MCF 10A (cell line): ENCODE measurements around the gene NCOA7. TPM values are rescaled to one million over a fixed set of nuclear protein-coding genes. Genes with fewer than 3 reads are reported as not detected.

Source experiments
- BruUV-seq: library from RNA; stranded (reverse); fragments of 400-500 nt; replicated peaks from 2 replicates; lab custom pipeline; 2021; lab: Mats Ljungman, UMichigan
- CTCF ChIA-PET: fragments of 300-600 bp; sonication (Branson Sonifier 250); formaldehyde crosslinking; extraction: SDS; loops from one replicate; lab custom pipeline; 2021; ENCODE audit warnings: antibody characterized with exemption, inconsistent platforms; lab: Yijun Ruan, JAX
- POLR2A ChIA-PET: fragments of 300-600, 350-650 bp; sonication (Branson Sonifier 250); formaldehyde crosslinking; extraction: SDS; loops from one replicate; lab custom pipeline; 2020; ENCODE audit warnings: antibody characterized with exemption, inconsistent platforms; lab: Yijun Ruan, JAX
- DNase-seq: peaks from one replicate; pipeline ENCODE4 v3.0.0-alpha.2; 2018; ENCODE audit not compliant: unreplicated experiment
- H3K27ac Mint-ChIP-seq: one replicate; pipeline ENCODE4 v1.8.0; 2022; ENCODE audit warnings: mild to moderate bottlenecking, low read depth, mixed read lengths; ENCODE audit not compliant: unreplicated experiment
- H3K27me3 Mint-ChIP-seq: one replicate; pipeline ENCODE4 v1.8.0; 2022; ENCODE audit warnings: mixed read lengths; ENCODE audit not compliant: insufficient read depth, unreplicated experiment
- H3K36me3 Mint-ChIP-seq: one replicate; pipeline ENCODE4 v1.8.0; 2022; ENCODE audit warnings: mild to moderate bottlenecking, moderate library complexity, mixed read lengths; ENCODE audit not compliant: insufficient read depth, unreplicated experiment
- H3K4me1 Mint-ChIP-seq: one replicate; pipeline ENCODE4 v1.8.0; 2022; ENCODE audit warnings: mixed read lengths; ENCODE audit not compliant: insufficient read depth, unreplicated experiment
- H3K4me3 Mint-ChIP-seq: one replicate; pipeline ENCODE4 v1.8.0; 2022; ENCODE audit warnings: mild to moderate bottlenecking, moderate library complexity, mixed read lengths; ENCODE audit not compliant: unreplicated experiment
- H3K9me3 Mint-ChIP-seq: one replicate; pipeline ENCODE4 v1.8.0; 2022; ENCODE audit warnings: mixed read lengths; ENCODE audit not compliant: unreplicated experiment
- intact Hi-C: fragments of 100-400 bp; cut with micrococcal nuclease; formaldehyde crosslinking; loops from 2 replicates; pipeline ENCODE4 v1.14.1; 2022
- total RNA-seq: library from RNA; stranded (reverse); gene quantifications from 2 replicates; pipeline ENCODE4 v1.2.3, GENCODE V29; 2022
- TF ChIP-seq, protein P1 (sequence below): fragments of 200-600 bp; IDR thresholded peaks from one replicate; pipeline ENCODE4 v1.8.0; 2022; ENCODE audit warnings: antibody characterized with exemption, mild to moderate bottlenecking; ENCODE audit not compliant: unreplicated experiment

The NCOA7 gene
- total RNA-seq, 1 experiment from 2014 or later, result 52.3 TPM

DNA sequence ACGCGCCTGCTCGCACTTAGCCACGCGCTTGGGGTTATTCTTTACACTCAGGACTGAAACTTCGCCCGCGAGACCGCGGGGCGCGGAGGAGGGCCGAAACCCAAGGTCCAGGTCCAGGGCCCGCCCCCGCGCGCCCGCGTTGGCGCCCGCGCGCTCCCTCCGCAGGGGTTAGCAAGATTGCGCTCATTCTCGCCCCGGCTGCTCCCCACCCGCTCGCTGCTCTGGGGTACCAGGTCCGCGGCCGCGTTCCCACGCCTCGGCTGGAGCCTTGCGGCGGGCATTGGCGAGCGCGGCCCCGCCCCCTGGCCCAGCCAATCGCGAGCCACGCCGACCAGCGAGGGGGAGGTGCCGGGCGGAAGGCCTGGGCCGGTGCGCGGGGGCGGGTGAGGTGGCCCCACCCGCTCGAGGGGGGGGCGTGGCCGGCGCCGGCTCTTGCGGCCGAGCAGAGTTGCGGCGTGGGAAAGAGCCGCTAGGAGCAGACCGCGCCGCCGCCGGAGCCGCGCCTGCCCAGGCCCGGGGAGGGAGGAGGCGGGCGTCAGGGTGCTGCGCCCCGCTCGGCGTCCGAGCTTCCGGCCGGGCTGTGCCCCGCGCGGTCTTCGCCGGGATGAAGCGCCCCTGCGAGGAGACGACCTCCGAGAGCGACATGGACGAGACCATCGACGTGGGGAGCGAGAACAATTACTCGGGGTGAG is 41.4 kb upstream of the NCOA7 start, which contains the start of gene HEY2:
HEY2 (plus strand) TSS at position 460 of the 692 bp plus-strand sequence; CDS start at position 605, 145 bp downstream.
- POLR2A ChIA-PET, result interaction anchor here (0.7 to 1.3 kb wide), 2 partner anchors 436 to 1452 kb away, joined by 3 read pairs; no protein-coding TSS in a partner anchor
- intact Hi-C loops, result no loop called here
- no peak within 1 kb of the TSS for H3K27ac Mint-ChIP-seq
- H3K36me3 Mint-ChIP-seq, result peaks cover 6% of the 10 kb centered on the region
- peaks cover 97% of the 10 kb centered on the region for H3K27me3 Mint-ChIP-seq
- TF ChIP-seq, protein P1, sequence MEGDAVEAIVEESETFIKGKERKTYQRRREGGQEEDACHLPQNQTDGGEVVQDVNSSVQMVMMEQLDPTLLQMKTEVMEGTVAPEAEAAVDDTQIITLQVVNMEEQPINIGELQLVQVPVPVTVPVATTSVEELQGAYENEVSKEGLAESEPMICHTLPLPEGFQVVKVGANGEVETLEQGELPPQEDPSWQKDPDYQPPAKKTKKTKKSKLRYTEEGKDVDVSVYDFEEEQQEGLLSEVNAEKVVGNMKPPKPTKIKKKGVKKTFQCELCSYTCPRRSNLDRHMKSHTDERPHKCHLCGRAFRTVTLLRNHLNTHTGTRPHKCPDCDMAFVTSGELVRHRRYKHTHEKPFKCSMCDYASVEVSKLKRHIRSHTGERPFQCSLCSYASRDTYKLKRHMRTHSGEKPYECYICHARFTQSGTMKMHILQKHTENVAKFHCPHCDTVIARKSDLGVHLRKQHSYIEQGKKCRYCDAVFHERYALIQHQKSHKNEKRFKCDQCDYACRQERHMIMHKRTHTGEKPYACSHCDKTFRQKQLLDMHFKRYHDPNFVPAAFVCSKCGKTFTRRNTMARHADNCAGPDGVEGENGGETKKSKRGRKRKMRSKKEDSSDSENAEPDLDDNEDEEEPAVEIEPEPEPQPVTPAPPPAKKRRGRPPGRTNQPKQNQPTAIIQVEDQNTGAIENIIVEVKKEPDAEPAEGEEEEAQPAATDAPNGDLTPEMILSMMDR, result no peak
- H3K4me1 Mint-ChIP-seq, result peaks cover 9% of the 10 kb centered on the region
- CTCF ChIA-PET, result interaction anchor here (0.7 to 5.7 kb wide), 3 partner anchors 21 to 438 kb away, joined by 3 to 81 read pairs (median 6); no protein-coding TSS in a partner anchor
- BruUV-seq, result no TSS peak
- no peaks in the 10 kb centered on the region for H3K9me3 Mint-ChIP-seq
- DNase-seq, result peak; percentile 88
- H3K4me3 Mint-ChIP-seq, result peak within 1 kb of the TSS; percentile 73

- no peak for DNase-seq
- intact Hi-C loops, result loop anchor here (5.0 to 10.0 kb wide), 3 partner anchors 238 to 878 kb away; no protein-coding TSS in a partner anchor
- H3K36me3 Mint-ChIP-seq, result peaks cover 6% of the 10 kb centered on the region
- peak overlapping the region; percentile 73 for H3K4me3 Mint-ChIP-seq
- H3K27me3 Mint-ChIP-seq, result peaks cover 97% of the 10 kb centered on the region
- no peaks in the 10 kb centered on the region for H3K9me3 Mint-ChIP-seq
- peaks cover 9% of the 10 kb centered on the region for H3K4me1 Mint-ChIP-seq
- H3K27ac Mint-ChIP-seq, result no peak overlapping the region
- no TSS peak for BruUV-seq
- CTCF ChIA-PET, result interaction anchor here (0.5 to 5.7 kb wide), 4 partner anchors 275 to 439 kb away, joined by 3 to 81 read pairs (median 8); no protein-coding TSS in a partner anchor
- TF ChIP-seq, protein P1, result no peak
- POLR2A ChIA-PET, result interaction anchor here (0.7 to 1.3 kb wide), 2 partner anchors 437 to 1453 kb away, joined by 3 read pairs; no protein-coding TSS in a partner anchor
These were observed 40.7 kb upstream of the NCOA7 start for GRCh38 chr6:125749865-125750691.

DNA sequence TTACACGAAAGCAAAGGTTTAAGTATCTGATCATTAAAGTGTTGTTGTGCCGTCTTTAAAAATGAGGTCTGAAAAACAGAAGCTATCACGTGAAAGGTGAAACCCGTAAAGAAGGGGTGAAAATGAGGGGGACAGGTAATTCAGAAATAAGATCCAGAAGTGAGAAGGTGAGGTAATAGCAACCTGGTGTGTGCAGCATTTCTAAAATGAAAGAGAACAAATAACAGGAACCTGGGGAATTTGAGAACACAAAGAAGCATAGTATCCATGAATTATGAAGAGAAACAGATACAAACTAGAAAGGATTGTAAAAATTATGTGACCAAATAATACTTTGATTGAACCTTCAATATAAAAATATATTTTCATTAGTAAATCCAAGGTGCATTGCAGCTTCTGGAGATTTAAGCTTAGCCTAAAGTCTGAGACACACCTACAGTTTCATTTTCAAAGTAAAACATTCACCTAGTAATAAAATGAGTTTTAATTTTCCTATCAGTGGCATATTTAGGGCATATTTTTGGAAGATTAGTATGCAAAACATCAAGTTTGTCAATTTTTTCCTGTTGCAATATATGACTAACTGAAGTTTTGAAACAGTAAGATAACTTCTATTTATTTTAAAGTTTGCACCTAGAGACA is 39.9 kb upstream of the NCOA7 start:
- Mint-ChIP-seq H3K4me3 (no peak overlapping the region), H3K9me3 (no peaks in the 10 kb centered on the region), H3K27me3 (peaks cover 97% of the 10 kb centered on the region), H3K4me1 (peaks cover 9% of the 10 kb centered on the region), H3K36me3 (peaks cover 6% of the 10 kb centered on the region), H3K27ac (no peak overlapping the region)
- no TSS peak for BruUV-seq
- intact Hi-C loops, result loop anchor here (5.0 to 10.0 kb wide), 3 partner anchors 239 to 879 kb away; no protein-coding TSS in a partner anchor
- ChIA-PET POLR2A (interaction anchor here (0.8 kb wide), 1 partner anchor 436 kb away, joined by 3 read pairs; no protein-coding TSS in a partner anchor), CTCF (interaction anchor here (0.5 to 5.7 kb wide), 5 partner anchors 276 to 1534 kb away, joined by 3 to 81 read pairs (median 3); no protein-coding TSS in a partner anchor)
- no peak for DNase-seq
- TF ChIP-seq, protein P1, result no peak
